ENCODE measurements around the gene INTS13.

Gene INTS13

GRCh38 chr12:26935636-26936378 is 2.0 kb downstream of the INTS13 start:
- no peak overlapping the region for H3K4me3 ChIP-seq (ENCODE audit: low read depth in 1 of 2, low read length in 1 of 2)
- peaks cover 40 to 46% of the 10 kb centered on the region in 2 experiments for H3K4me1 ChIP-seq (ENCODE audit: control insufficient read depth in 1 of 2, insufficient read depth in 1 of 2, low read depth in 1 of 2, low read length in 1 of 2)
- H3K36me3 ChIP-seq: no peaks in the 10 kb centered on the region
- H3K27me3 ChIP-seq: no peaks in the 10 kb centered on the region
- no peaks in the 10 kb centered on the region for H3K9me3 ChIP-seq
- no peak for TF ChIP-seq CTCF (IDR thresholded peaks at IDR 0.05)
- H3K27ac ChIP-seq: no peak overlapping the region

GRCh38 chr12:26929590-26929989 is 8.2 kb downstream of the INTS13 start:
- H3K27me3 ChIP-seq: no peaks in the 10 kb centered on the region
- H3K36me3 ChIP-seq: peaks cover 10% of the 10 kb centered on the region
- TF ChIP-seq CTCF (IDR thresholded peaks at IDR 0.05): no peak
- H3K4me1 ChIP-seq (ENCODE audit: control insufficient read depth in 1 of 2, insufficient read depth in 1 of 2, low read depth in 1 of 2, low read length in 1 of 2): no peaks in the 10 kb centered on the region
- H3K4me3 ChIP-seq (ENCODE audit: low read depth in 1 of 2, low read length in 1 of 2): no peak overlapping the region
- no peak overlapping the region for H3K27ac ChIP-seq
- no peaks in the 10 kb centered on the region for H3K9me3 ChIP-seq

- Histone ChIP-seq H3K4me1 (ENCODE audit: control insufficient read depth in 1 of 2, insufficient read depth in 1 of 2, low read depth in 1 of 2, low read length in 1 of 2) (no peaks in the 10 kb centered on the region), H3K36me3 (peaks cover 10% of the 10 kb centered on the region), H3K27ac (no peak overlapping the region), H3K4me3 (ENCODE audit: low read depth in 1 of 2, low read length in 1 of 2) (no peak overlapping the region), H3K9me3 (no peaks in the 10 kb centered on the region), H3K27me3 (no peaks in the 10 kb centered on the region)
- TF ChIP-seq CTCF (IDR thresholded peaks at IDR 0.05): no peak
These were observed 9.1 kb downstream of the INTS13 start for GRCh38 chr12:26928661-26929060.

- TF ChIP-seq CTCF (IDR thresholded peaks at IDR 0.05): no peak
- Histone ChIP-seq H3K36me3 (peaks cover 17% of the 10 kb centered on the region), H3K27me3 (no peaks in the 10 kb centered on the region), H3K4me1 (ENCODE audit: control insufficient read depth in 1 of 2, insufficient read depth in 1 of 2, low read depth in 1 of 2, low read length in 1 of 2) (no peaks in the 10 kb centered on the region), H3K27ac (no peak overlapping the region), H3K9me3 (no peaks in the 10 kb centered on the region), H3K4me3 (ENCODE audit: low read depth in 1 of 2, low read length in 1 of 2) (no peak overlapping the region)
These were observed 15.9 kb downstream of the INTS13 start for GRCh38 chr12:26921886-26922285.

GRCh38 chr12:26919216-26919555 is 18.6 kb downstream of the INTS13 start:
- Histone ChIP-seq H3K36me3 (peaks cover 13% of the 10 kb centered on the region), H3K9me3 (no peaks in the 10 kb centered on the region), H3K4me1 (ENCODE audit: control insufficient read depth in 1 of 2, insufficient read depth in 1 of 2, low read depth in 1 of 2, low read length in 1 of 2) (no peaks in the 10 kb centered on the region), H3K27me3 (no peaks in the 10 kb centered on the region), H3K27ac (no peak overlapping the region), H3K4me3 (ENCODE audit: low read depth in 1 of 2, low read length in 1 of 2) (no peak overlapping the region)
- TF ChIP-seq CTCF (IDR thresholded peaks at IDR 0.05): no peak

Measured in neutrophil (primary cell).